Measurements from ENCODE around the gene CAMKK1. TPM values are rescaled to one million over a fixed set of nuclear protein-coding genes. Genes with fewer than 3 reads are reported as not detected.
A peak's percentile ranks its signal among the peaks of the same experiment; 100 is the strongest.

Gene CAMKK1
- total RNA-seq, 1 donor from 2014 or later = 3.8 TPM

GRCh38 chr17:3923466-3924190, 30.8 kb upstream of the CAMKK1 start:
- H3K4me2 ChIP-seq (ENCODE audit: low read length) = no peak overlapping the region

GRCh38 chr17:3922765-3923164, 29.9 kb upstream of the CAMKK1 start:
- Mint-ChIP-seq H3K27me3 (ENCODE audit: low read depth, unreplicated experiment) (peaks cover 23% of the 10 kb centered on the region), H3K4me1 (ENCODE audit: low read depth, unreplicated experiment) (peaks cover 7% of the 10 kb centered on the region), H3K4me3 (ENCODE audit: unreplicated experiment) (no peak overlapping the region), H3K27ac (ENCODE audit: unreplicated experiment) (no peak overlapping the region), H3K9me3 (ENCODE audit: unreplicated experiment) (no peaks in the 10 kb centered on the region), H3K36me3 (ENCODE audit: low read depth, unreplicated experiment) (no peaks in the 10 kb centered on the region)
- Histone ChIP-seq H3K9ac (ENCODE audit: low read length) (no peak overlapping the region), H3K4me2 (ENCODE audit: low read length) (no peak overlapping the region), H3K36me3 (ENCODE audit: insufficient read depth, low read length) (no peaks in the 10 kb centered on the region), H3K4me3 (ENCODE audit: insufficient read depth, low read depth, low read length) (no peak overlapping the region), H3K79me2 (ENCODE audit: insufficient read depth, low read length) (no peaks in the 10 kb centered on the region), H3K27me3 (ENCODE audit: insufficient read depth, low read length) (peaks cover 3% of the 10 kb centered on the region), H2AFZ (ENCODE audit: low read depth, low read length) (no peak overlapping the region), H3K4me1 (ENCODE audit: insufficient read depth, low read length) (peaks cover 2% of the 10 kb centered on the region), H3K9me3 (ENCODE audit: insufficient read depth, low read depth, low read length) (no peaks in the 10 kb centered on the region), H3K27ac (ENCODE audit: low read depth, low read length) (no peak overlapping the region), H4K20me1 (ENCODE audit: insufficient read depth, low read length) (no peaks in the 10 kb centered on the region)
- FAIRE-seq (no peak), DNase-seq (ENCODE audit: low read depth) (no peak)
- TF ChIP-seq EZH2 (IDR thresholded peaks at IDR 0.05; ENCODE audit: insufficient read depth, low read length) (no peak), CTCF (IDR thresholded peaks at IDR 0.05; ENCODE audit: insufficient read depth, low read depth, low read length) (no peak)

More at GRCh38 chr17:3923466-3924190, 30.8 kb upstream of the CAMKK1 start:
- Mint-ChIP-seq H3K9me3 (ENCODE audit: unreplicated experiment) (no peaks in the 10 kb centered on the region), H3K36me3 (ENCODE audit: low read depth, unreplicated experiment) (no peaks in the 10 kb centered on the region), H3K4me1 (ENCODE audit: low read depth, unreplicated experiment) (peaks cover 10% of the 10 kb centered on the region), H3K27me3 (ENCODE audit: low read depth, unreplicated experiment) (peaks cover 19% of the 10 kb centered on the region), H3K27ac (ENCODE audit: unreplicated experiment) (no peak overlapping the region), H3K4me3 (ENCODE audit: unreplicated experiment) (peak overlapping the region; percentile 34)
- Histone ChIP-seq H3K9ac (ENCODE audit: low read length) (no peak overlapping the region), H4K20me1 (ENCODE audit: insufficient read depth, low read length) (no peaks in the 10 kb centered on the region), H3K79me2 (ENCODE audit: insufficient read depth, low read length) (no peaks in the 10 kb centered on the region), H3K9me3 (ENCODE audit: insufficient read depth, low read depth, low read length) (no peaks in the 10 kb centered on the region), H3K27ac (ENCODE audit: low read depth, low read length) (no peak overlapping the region), H2AFZ (ENCODE audit: low read depth, low read length) (no peak overlapping the region), H3K27me3 (ENCODE audit: insufficient read depth, low read length) (peaks cover 3% of the 10 kb centered on the region), H3K36me3 (ENCODE audit: insufficient read depth, low read length) (no peaks in the 10 kb centered on the region), H3K4me1 (ENCODE audit: insufficient read depth, low read length) (peaks cover 2% of the 10 kb centered on the region), H3K4me3 (ENCODE audit: insufficient read depth, low read depth, low read length) (no peak overlapping the region)
- DNase-seq (ENCODE audit: low read depth) (no peak), FAIRE-seq (no peak)
- no peak for TF ChIP-seq CTCF (IDR thresholded peaks at IDR 0.05; ENCODE audit: insufficient read depth, low read depth, low read length)
- TF ChIP-seq EZH2 (IDR thresholded peaks at IDR 0.05; ENCODE audit: insufficient read depth, low read length) = no peak

Measured in astrocyte (in vitro differentiated cells and primary cell).